ENCODE results near the gene GASK1A.

GRCh38 chr3:43082457-43082856 lies 103.3 kb downstream of the GASK1A start:
- TF ChIP-seq, protein P1, sequence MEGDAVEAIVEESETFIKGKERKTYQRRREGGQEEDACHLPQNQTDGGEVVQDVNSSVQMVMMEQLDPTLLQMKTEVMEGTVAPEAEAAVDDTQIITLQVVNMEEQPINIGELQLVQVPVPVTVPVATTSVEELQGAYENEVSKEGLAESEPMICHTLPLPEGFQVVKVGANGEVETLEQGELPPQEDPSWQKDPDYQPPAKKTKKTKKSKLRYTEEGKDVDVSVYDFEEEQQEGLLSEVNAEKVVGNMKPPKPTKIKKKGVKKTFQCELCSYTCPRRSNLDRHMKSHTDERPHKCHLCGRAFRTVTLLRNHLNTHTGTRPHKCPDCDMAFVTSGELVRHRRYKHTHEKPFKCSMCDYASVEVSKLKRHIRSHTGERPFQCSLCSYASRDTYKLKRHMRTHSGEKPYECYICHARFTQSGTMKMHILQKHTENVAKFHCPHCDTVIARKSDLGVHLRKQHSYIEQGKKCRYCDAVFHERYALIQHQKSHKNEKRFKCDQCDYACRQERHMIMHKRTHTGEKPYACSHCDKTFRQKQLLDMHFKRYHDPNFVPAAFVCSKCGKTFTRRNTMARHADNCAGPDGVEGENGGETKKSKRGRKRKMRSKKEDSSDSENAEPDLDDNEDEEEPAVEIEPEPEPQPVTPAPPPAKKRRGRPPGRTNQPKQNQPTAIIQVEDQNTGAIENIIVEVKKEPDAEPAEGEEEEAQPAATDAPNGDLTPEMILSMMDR (conservative IDR thresholded peaks at IDR 0.05 in 1 of 2, IDR thresholded peaks at IDR 0.05 in 1 of 2; ENCODE audit: low read depth in 1 of 2, low read length in 2 of 2), result no peak
- no peak for TF ChIP-seq EZH2 (IDR thresholded peaks at IDR 0.05; ENCODE audit: low read length, missing control alignments)

All from fibroblast of lung (primary cell).